ENCODE results near the gene ISX. TPM values are rescaled to one million over a fixed set of nuclear protein-coding genes. Genes with fewer than 3 reads are reported as not detected.

Gene ISX
- total RNA-seq, result not detected in 2 replicates

GRCh38 chr22:35065796-35066218 is at the start of gene ISX:
TSS of gene ISX (plus strand) at chr22:35066158. CDS start at chr22:35067088, 930 bp downstream.

Other genes with a start within 250 kb of the ISX start
- 15.0 and 16.5 TPM in 2 replicates for gene HMGXB4, start 191.3 kb downstream of the ISX start, total RNA-seq
- 75.4 and 84.5 TPM in 2 replicates for gene TOM1, start 233.7 kb downstream of the ISX start, total RNA-seq